ENCODE data around the gene NMUR2.

The NMUR2 gene

GRCh38 chr5:152405145-152405544 lies at the start of gene NMUR2:
TSS of gene NMUR2 (minus strand) at chr5:152405279. CDS start at chr5:152405113, 166 bp downstream.
- no peak for DNase-seq

- DNase-seq, result no peak
These were observed 38.9 kb upstream of the NMUR2 start for GRCh38 chr5:152443935-152444334.

- DNase-seq, result no peak
These were observed 34.7 kb upstream of the NMUR2 start for GRCh38 chr5:152439791-152440190.

- no peak for DNase-seq
These were observed 32.8 kb upstream of the NMUR2 start for GRCh38 chr5:152437866-152438265.

- no peak for DNase-seq
These were observed 22.6 kb upstream of the NMUR2 start for GRCh38 chr5:152427721-152428120.

GRCh38 chr5:152425083-152425482 lies 20.0 kb upstream of the NMUR2 start:
- DNase-seq, result no peak

- DNase-seq, result no peak
These were observed 19.4 kb upstream of the NMUR2 start for GRCh38 chr5:152424501-152424900.

- no peak for DNase-seq
These were observed 17.0 kb upstream of the NMUR2 start for GRCh38 chr5:152422081-152422480.

- DNase-seq, result no peak
These were observed 7.0 kb upstream of the NMUR2 start for GRCh38 chr5:152412129-152412528.

GRCh38 chr5:152406082-152406481 lies 1.0 kb upstream of the NMUR2 start:
- no peak for DNase-seq

- DNase-seq, result no peak
These were observed 585 bp downstream of the NMUR2 start for GRCh38 chr5:152404494-152404893.

- DNase-seq, result no peak
These were observed 2.0 kb downstream of the NMUR2 start for GRCh38 chr5:152403046-152403445.

GRCh38 chr5:152400846-152401245 lies 4.2 kb downstream of the NMUR2 start:
- no peak for DNase-seq

GRCh38 chr5:152397581-152397980 lies 7.5 kb downstream of the NMUR2 start:
- DNase-seq, result no peak

- no peak for DNase-seq
These were observed 11.6 kb downstream of the NMUR2 start for GRCh38 chr5:152393441-152393840.

- DNase-seq, result no peak
These were observed 15.8 kb downstream of the NMUR2 start for GRCh38 chr5:152389208-152389849.

GRCh38 chr5:152388610-152389009 lies 16.5 kb downstream of the NMUR2 start:
- DNase-seq, result no peak

GRCh38 chr5:152380415-152381123 lies 24.5 kb downstream of the NMUR2 start:
- no peak for DNase-seq

- no peak for DNase-seq
These were observed 25.7 kb downstream of the NMUR2 start for GRCh38 chr5:152379331-152379730.

GRCh38 chr5:152378730-152379129 lies 26.3 kb downstream of the NMUR2 start:
- no peak for DNase-seq

GRCh38 chr5:152376886-152377285 lies 28.2 kb downstream of the NMUR2 start:
- DNase-seq, result no peak

GRCh38 chr5:152374711-152375275 lies 30.3 kb downstream of the NMUR2 start:
- DNase-seq, result no peak

GRCh38 chr5:152372875-152373274 lies 32.2 kb downstream of the NMUR2 start:
- no peak for DNase-seq

GRCh38 chr5:152369298-152369697 lies 35.8 kb downstream of the NMUR2 start:
- no peak for DNase-seq
